GM21390 (cell line): ENCODE results near the gene TOR4A.

Source experiments
- ATAC-seq: cut with Tn5 transposase; IDR thresholded peaks from one replicate; pipeline ENCODE4 v1.9.1; 2021; ENCODE audit not compliant: unreplicated experiment

The TOR4A gene

DNA sequence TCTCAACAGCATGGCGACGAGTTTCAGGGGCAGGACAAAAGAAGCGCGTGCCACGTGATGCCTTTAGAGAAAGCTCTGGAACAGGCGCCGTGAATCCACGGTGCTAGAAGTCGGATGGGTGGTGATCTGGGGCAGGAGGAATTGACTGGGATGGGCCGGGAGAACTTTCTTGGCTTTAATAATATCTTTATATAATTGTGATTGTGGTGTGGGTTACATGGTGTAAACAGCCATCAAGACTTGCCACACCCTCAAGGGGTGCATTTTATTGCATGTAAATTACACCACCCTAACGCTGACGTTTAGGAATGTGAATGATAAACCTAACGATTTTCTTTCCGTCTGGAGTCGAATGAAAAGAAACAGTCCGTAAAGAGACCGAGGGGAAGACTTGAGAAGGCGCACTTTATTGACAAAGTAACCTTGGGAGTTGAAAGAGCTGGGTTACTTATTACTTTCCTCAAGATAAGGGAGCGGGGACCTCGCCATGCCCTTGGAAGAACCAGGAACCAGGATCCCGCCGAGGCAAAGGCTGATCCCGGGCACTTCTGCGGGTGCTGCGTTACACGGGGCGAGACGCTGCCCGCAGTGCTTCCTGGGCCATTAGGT, 16.1 kb downstream of the TOR4A start:
- no peak for ATAC-seq

DNA sequence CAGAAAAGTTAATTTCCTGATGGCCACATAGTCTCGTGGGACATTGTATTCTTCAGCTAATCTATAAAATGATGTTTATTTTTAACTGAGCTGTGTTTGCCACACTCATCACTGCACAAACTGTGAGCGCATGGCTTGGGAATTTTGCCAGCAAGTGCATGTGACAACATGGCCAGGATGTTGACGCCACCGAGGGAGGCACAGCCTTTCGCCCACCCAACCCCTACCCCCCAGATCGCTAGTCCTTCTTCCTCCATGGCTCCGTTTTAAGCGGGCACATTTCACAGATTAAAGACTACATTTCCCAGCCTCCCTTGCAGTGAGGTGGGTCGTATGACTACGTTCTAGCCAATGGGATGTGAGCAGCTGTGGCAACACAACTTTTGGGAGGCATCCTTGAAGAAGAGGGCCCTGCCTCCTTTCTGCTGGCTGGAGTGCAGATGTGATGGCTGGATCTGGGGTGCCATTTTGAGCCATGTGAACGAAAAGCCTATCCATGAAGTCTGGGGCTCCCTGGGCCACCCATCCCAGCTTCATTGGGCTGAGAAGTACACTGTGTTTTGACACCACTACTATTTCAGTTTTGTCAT, 16.7 kb downstream of the TOR4A start:
- no peak for ATAC-seq

DNA sequence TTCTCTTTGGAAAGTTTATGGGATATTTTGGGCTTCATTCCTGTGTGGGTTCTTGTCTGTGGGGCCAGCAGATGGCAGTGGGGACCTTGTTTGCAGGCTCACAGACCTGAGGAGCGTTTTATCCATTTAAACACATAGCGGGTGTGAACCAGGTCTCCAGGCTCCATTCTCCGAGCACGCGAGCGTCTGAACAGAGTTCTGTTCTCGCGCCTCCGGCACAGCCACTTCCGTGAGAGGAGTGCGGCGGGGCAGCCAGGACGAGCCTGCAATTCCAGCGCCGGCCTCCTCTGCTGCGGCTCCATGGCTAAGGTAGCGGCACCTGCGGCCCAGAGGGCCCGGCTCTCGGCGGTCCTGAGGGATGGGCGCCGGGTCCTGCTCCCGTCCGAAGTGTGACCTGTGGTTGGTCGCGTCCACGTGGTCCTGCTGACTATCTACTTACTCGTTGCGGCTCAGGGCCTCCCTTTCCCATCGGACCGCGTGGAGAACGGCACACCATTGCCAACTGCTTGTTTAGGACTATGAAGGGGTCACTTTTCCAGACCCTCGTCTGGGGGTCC, 17.2 kb downstream of the TOR4A start:
- ATAC-seq = no peak

DNA sequence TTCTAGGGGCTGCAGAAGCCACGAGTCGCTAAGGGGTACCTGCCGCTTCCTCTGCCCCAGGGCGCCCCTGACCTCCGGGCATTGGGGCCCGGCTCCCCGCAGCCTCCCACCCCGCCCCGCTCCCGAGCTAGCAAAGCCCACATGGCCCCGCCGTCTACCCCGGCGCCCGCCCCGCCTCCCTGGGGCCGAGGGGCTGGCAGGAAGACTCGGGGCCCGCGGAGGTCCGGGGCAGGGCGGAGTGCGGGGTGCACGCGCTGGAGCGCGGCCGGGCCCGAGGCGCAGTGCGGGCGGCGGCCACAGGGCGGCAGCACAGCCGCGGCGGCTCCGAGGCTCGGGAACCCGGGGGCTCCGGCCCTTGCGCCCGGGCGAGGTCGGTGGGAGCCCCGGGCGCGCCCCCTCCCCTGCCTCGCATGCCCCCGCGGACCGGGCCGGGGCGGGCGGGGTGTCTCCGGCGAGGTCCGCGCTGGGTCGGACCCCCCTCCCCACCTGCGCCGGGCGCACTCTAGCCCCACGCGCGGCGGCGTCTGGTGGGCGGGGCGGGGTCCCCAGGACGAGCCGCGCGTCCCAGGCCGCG, 17.8 kb downstream of the TOR4A start:
- no peak for ATAC-seq

DNA sequence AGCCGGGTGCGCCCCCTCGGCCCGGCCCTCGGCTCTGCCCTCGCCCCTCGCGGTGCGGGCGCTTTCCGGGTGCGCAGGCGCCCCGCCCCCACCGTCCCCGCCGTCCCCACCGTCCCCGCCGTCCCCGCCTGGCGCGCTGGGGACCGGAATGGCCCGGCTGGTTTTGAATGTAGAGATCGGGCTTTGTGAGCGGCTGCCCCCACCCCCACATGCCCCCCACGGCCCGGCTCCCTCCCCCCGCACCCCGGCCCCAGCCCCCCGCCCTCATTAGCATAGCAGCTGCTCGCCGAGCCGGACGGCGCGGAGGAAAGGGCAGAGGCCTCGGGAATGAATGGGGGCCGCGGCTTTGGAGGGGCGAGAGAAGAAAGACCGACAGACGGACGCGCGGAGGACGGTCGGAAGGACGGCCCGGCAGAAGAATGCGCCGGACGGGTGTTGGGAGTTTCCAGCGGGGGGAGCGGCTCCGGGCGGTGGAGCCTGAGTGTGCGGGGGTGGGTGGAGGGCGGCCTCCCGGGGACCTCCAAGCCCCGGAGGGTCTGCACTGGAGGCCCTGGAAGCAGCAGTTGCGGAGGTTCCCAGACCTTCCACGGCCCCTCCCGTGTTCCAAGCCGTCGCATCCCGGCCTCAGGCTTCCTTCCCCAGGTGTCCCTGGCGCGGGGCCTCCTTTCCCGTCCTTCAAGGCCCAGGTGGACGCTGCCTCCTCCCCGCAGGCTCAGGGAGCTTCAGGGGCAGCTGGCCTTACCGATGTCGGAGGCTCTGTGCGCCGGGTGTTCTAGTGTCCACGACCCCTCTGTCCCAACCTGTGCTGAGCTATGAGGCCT, 18.5 kb downstream of the TOR4A start:
- no peak for ATAC-seq

DNA sequence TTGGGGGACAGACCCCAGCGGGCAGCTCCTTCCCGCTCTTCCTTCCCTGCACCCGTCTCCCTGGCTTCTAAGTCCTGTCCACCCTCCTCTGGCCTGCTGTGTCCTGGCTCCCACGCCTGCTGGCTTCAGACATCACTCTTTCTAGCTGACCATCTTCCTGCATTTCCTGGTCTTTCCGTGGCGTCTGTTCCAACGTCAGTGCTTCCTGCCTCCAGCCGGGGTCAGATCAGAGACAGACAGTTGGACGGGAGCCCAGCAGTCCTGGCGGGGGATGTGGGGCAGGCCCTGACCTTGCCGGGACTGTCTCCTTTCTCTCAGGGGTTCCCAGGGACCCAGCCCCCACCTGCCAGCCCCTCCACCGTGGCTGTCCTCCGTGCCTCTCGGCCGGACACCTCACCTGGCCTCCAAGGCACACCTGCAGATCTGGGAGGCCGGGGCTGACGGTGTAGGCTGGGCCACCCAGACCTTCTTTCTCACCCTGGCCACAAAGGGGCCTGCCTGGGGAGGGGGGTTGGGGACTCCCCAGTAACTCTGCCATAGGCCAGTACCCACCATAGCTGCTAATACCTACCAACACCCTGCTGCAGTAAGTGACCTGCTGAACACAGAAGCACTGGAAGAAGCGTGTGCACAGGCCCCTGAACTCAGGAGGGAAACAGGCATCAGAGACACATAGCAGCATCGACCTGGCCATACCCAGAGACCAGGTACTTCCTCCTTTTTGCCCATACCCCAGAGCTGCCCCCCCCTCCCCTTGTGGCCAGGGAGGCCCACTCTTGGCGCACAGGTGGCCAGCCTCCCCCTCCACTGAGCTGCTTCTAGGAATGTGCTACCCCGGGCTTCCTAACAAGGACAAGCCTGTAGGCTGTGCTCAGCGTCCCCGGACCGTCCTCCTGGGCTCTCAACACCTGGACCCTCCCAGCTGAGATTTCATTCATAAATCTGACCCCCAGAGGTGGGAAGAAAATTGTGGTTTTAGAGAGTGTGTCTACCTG, 19.4 kb downstream of the TOR4A start:
- ATAC-seq = no peak

DNA sequence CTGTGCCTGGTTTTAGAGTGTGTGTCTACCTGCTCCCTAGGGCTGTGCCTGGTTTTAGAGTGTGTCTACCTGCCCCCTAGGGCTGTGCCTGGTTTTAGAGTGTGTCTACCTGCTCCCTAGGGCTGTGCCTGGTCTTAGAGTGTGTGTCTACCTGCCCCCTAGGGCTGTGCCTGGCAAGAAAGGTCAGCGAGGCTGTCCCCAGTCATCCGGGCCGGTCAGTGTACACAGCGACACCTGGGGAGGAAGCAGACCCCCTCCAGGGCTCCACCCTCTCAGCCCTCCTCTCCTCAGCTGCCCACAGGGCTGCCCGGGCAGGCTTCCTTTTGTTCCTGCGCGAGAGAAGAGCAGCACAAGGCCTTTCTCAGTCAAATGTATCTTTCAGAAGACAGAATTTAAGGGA, 20.4 kb downstream of the TOR4A start:
- ATAC-seq = no peak

DNA sequence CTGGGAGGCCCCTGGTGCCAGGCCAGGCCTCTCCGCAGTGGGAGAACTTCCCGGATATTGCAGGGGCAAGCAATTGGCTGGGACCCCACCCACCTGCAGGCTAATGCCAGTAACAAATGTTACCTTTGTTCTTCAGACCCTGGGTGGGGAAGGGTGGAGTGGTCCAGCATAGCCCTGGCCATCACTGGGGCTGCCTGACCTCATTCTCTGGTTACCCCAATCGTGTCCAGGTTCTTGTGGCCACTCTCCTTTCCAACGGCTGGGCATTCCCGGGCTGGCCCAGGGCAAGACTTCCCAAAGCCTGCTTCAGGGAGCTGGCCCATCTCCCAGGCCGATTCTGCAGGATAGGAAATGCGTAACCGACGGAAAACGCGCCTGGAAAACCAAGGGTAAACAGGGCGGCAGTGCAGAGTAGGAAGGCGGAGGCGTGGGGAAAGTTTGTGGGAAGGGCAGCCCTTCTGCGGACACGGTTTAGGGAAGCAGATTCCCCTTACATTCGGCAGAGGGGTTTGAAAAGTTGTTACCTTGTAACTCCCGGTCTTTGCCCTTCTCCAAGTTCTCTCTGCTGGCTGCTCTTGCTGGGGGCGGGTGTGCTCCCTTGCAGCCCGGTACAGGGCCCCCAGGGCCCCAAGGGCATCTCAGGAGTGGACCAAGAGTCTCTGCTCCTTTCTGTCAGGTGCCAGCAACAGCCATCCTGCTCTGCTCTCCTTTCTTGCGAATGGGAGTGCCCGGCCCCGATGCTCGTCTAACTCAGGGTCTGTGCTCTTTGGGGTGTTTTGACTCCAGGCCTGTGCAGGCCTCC, 21.1 kb downstream of the TOR4A start:
- no peak for ATAC-seq

DNA sequence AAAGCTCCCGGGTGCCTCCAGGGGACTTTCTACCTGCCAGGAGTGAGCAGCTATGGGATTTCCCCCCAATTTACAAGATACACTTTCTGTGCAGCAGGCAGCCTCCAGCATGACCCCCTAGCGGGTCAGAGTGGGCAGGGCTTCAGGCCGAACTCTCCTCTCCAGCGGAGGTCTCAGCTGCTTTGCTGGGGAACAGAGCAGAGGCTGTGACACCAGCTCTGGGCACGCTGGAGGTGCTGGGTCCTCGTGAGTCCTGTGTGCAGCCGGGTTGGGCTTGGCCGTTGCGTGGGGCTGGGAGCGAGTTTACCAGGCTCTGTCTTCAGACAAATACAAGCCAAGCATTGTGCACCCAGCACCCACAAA, 21.7 kb downstream of the TOR4A start:
- ATAC-seq = no peak

DNA sequence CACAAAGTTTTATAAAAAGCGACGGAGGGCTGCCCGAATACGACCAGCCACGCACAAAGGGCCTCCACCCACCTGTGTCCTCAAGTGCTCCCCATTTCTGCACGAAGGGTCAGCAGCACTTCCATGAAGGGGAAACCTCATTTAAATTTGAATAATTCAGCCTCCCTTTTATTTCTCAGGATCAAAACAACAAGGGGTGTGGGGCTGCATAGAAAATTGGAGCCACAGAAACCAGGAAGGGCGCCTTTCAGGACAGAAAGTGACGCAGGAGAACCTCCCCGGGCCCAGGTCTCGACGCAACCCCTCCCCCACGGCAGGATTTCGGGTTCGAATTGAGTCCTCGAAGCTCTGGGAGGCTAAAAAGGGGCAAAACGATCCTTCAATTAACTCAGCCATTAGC, 22.4 kb downstream of the TOR4A start:
- ATAC-seq = no peak

DNA sequence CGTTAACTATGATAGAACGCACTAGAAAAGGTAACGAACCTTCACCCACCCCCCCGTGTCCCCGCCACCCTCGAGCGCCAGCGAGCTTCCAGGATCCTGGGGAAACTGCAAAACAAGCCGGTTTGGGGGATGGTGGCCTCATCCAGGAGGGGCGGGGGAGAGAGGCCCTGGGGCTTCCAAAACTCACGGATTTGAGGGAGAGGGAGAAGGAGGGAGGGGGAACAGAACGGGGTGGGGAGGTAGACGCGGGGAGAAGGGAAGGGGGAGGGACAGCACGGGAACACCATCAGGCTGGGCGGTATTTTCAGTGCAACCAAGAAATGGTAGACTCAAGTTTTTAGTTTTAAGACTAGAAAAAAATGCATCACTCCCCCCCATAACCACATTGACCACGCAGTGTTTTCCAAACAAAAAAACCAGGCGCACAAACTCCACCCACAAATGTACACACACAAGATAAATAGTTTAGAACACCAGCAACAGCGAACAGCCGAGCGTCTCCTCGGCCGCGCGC, 23.1 kb downstream of the TOR4A start:
- ATAC-seq = no peak

DNA sequence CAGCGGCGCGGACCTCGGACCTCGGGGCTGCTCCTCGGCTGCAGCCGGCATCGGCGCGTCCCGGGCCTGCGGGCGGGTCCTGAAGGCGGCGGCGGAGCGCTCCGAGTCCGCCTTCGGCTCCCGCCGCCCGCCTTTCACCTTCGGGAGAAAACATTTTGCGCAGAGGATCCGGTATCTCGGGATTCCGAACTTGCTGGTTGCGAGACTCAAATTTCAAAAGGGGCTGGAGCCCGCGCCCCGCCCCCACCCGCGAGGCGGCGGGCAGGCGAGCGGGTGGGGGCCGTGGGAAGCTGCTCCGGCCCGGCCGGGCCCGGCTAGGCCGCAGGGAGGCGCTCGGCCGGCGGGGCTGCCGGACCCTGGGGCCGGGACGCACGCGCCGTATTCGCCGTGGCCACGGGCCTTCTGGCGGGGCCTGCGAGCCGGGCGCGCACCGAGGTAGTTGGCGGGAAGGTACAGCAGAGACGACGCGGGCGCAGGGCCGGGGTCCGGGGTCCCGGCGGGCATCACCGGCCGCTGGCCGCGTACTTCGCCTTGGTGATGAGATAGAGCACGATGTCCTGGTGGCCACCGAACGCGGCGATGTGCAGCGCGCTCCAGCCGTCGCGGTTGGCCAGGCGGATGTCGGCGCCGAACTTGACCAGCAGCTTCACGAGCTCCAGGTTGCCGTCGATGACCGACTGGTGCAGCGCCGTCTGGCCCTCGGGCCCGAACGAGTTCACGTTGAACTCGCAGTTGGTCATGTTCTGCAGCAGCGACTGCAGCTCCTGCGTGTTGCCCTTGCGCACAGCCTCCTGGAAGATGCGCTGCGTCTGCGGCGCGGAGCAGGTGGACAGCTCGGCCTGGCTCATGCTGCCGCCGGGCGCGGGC, 23.8 kb downstream of the TOR4A start:
- peak; percentile 5 for ATAC-seq

DNA sequence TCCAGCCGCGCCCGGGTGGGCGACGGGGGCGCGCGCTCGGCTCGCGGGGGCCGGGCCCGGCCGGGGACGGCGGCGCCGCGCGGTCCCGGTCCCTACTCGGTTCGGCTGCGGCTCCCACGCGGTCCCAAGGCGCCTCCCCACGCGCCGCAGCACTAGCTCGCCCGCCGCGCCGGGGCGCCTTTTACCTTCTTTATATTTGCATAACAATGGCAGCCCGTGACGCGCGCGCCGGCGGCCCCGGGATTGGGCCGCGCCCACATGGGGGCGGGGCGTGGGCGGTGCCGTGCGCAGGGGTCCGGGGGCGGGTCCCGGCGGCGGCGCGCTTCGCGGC, 24.6 kb downstream of the TOR4A start, which contains the start of gene NRARP:
NRARP (minus strand) TSS at position 154 of the 331 bp plus-strand sequence. CDS start 343 bp downstream, outside the sequence.
- peak; percentile 64 for ATAC-seq

DNA sequence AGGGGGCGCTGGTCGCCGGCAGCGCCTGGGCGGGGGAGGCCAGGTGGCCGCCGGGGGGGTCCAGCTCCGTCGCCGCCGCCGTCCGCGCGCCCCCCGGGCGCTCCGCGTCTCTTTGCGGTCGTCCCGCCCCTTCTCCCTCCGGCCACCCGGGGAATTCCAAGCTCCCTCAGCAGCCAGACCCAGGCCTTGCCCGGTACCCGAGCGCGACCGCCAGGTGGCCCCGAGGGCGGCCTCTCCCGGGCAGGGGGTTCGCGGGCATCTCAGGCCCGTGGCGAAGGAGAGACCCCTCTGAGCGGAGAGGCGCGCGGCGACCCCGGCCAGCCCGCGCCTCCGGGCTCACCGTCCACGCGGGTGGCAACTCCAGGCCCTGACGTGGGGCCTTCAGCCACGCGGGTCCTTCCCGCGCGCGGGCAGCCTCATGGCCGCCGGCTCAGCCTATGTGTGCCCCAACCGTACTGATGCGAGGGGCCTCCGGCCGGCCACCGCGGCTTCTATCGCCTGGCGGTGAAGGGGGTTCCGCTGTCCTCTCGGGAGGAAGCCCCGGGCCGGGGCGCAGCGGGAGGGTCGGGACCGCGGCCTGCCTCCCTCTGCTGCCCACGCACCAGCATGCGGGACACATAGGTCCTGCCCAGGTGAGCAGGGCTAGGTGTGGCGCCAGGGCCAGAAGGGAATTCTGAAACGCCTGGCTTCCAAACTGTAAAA, 25.1 kb downstream of the TOR4A start:
- peak; percentile 34 for ATAC-seq

DNA sequence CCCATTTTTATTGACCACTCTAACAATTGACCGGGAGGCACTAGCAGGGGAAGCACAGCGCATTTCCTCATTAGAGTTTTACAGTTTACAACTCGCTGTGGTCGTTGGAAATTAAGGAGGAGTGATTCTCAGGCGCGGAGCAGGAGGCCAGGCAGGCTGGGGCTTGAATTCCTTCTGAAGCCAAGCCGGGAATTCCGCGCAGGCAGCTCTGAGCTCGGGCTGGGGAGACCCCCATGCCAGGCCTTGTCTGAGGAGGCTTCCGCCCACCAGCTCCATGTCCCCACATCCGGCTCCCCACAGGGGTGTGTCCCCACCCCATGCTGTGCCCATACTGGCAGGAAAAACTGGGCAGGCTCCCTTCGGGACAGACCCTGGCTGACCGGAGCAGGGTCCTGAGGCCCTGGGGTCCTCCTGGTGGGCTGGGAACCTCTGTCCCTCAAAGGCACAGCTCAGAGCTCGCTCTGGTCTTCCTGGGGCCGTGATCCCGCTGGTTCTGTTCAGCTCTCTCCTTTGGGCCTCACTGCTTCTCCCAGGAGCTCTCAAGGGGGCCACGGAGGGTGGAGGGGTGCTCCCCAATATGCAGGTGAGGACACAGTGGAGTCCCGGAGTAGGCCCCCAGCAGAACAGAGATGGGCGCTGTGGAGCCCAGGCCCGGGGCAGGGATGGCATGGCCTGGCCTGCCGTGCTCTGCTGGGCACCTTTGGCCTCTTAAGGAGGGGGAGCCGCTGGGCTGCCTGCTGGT, 25.8 kb downstream of the TOR4A start:
- no peak for ATAC-seq

DNA sequence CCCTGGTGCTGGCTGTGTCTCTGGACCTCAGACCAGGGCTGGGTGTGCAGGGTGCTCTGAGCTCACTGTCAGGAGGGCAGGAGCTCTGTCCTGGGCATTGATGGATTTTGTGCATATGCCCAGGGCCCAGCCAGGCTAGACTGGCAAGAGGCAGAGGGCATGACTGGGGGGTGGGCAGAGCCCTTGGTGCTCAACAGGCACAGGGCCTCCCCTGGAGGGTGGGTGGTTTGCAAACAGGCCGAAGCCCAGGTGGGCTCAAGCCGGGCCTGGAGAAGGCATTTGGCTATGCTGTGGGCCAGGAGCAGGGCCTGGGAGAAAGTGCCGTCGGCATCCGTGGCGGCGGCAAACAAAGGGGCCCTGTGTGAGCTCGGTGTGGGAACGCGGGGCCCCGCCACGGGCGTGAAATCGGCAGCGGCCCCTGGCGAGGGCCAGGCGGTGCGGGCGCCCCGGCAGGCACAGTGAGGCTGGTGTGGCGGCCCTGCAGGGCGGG, 26.4 kb downstream of the TOR4A start:
- no peak for ATAC-seq
